CD4-positive, alpha-beta memory T cell (primary cell): ENCODE measurements around the gene PRDM1. TPM values are rescaled to one million over a fixed set of nuclear protein-coding genes. Genes with fewer than 3 reads are reported as not detected.

ENCODE experiments used
- CTCF ChIA-PET: fragments of 350-600 bp; sonication (Branson Sonifier 250); formaldehyde crosslinking; loops from one replicate; lab custom pipeline; 2021; ENCODE audit warnings: inconsistent platforms; ENCODE audit not compliant: partially characterized antibody; lab: Charles Lee
- POLR2A ChIA-PET: fragments of 350-600 bp; sonication (Branson Sonifier 250); formaldehyde crosslinking; loops from one replicate; lab custom pipeline; 2021; ENCODE audit not compliant: partially characterized antibody; lab: Charles Lee
- DNase-seq, 5 donors: peaks; one replicate each; pipeline versions ENCODE4 v3.0.0 to v3.0.0-alpha.2; 2020 to 2022; ENCODE audit warnings: mixed read lengths in 1 of 5
- H3K27ac ChIP-seq: one replicate; pipeline ENCODE4 v1.7.0; 2013; ENCODE audit warnings: low read depth, low read length
- H3K27me3 ChIP-seq: 2 replicates; pipeline ENCODE4 v1.7.0; 2013; ENCODE audit warnings: mild to moderate bottlenecking, low read length, moderate library complexity; ENCODE audit not compliant: insufficient read depth
- H3K36me3 ChIP-seq: 2 replicates; pipeline ENCODE4 v1.7.0; 2013; ENCODE audit warnings: mild to moderate bottlenecking, low read length, moderate library complexity; ENCODE audit not compliant: insufficient read depth
- H3K4me1 ChIP-seq: 2 replicates; pipeline ENCODE4 v1.7.0; 2013; ENCODE audit warnings: mild to moderate bottlenecking, low read length, moderate library complexity; ENCODE audit not compliant: insufficient read depth
- H3K4me3 ChIP-seq, 2 donors: one replicate each; pipeline ENCODE4 v1.7.0; 2013; ENCODE audit warnings: low read length in 2 of 2, mild to moderate bottlenecking in 1 of 2
- H3K9me3 ChIP-seq, 2 donors: one replicate each; pipeline ENCODE4 v1.7.0; 2013; ENCODE audit warnings: low read length in 2 of 2, control low read depth in 1 of 2; ENCODE audit not compliant: control insufficient read depth in 1 of 2
- H3K27ac Mint-ChIP-seq, 7 donors: one replicate each; pipeline ENCODE4 v1.8.0; 2020 to 2021; ENCODE audit warnings: mixed read lengths in 7 of 7, mild to moderate bottlenecking in 6 of 7, inconsistent platforms in 3 of 7, moderate library complexity in 3 of 7
- H3K27me3 Mint-ChIP-seq, 2 donors: one replicate each; pipeline ENCODE4 v1.8.0; 2020 to 2021; ENCODE audit warnings: mixed read lengths in 2 of 2
- H3K36me3 Mint-ChIP-seq, 2 donors: one replicate each; pipeline ENCODE4 v1.8.0; 2020 to 2021; ENCODE audit warnings: mixed read lengths in 2 of 2, inconsistent platforms in 1 of 2, mild to moderate bottlenecking in 1 of 2
- H3K4me1 Mint-ChIP-seq, 4 donors: one replicate each; pipeline ENCODE4 v1.8.0; 2020 to 2021; ENCODE audit warnings: mixed read lengths in 4 of 4, mild to moderate bottlenecking in 1 of 4
- H3K4me3 Mint-ChIP-seq, 8 donors: one replicate each; pipeline ENCODE4 v1.8.0; 2020 to 2021; ENCODE audit warnings: mixed read lengths in 8 of 8, mild to moderate bottlenecking in 7 of 8, moderate library complexity in 6 of 8, inconsistent platforms in 3 of 8
- H3K9me3 Mint-ChIP-seq, 8 donors: one replicate each; pipeline ENCODE4 v1.8.0; 2020 to 2021; ENCODE audit warnings: mixed read lengths in 8 of 8, mild to moderate bottlenecking in 5 of 8, inconsistent platforms in 3 of 8, moderate library complexity in 1 of 8
- intact Hi-C: fragments of 100-400 bp; cut with micrococcal nuclease; formaldehyde crosslinking; loops from one replicate; pipeline ENCODE4 v1.15.1; 2023
- polyA plus RNA-seq, 2 donors: library from polyadenylated mRNA; unstranded; fragments of 300-500 nt; fragmentation: Illumina TruSeq; gene quantifications; one replicate each; pipeline ENCODE4 v1.2.3, GENCODE V29; 2021
- total RNA-seq, 2 experiments: library from RNA; stranded (reverse); gene quantifications; one replicate each; pipeline ENCODE4 v1.2.3, GENCODE V29; 2021

Gene PRDM1
- total and polyA plus RNA-seq, 4 experiments from 2014 or later, result 33.4 to 97.0 (median 39.7) TPM

GRCh38 chr6:106104941-106105340, 18.8 kb downstream of the PRDM1 start:
- CTCF ChIA-PET, result interaction anchor here (1.6 to 4.7 kb wide), 3 partner anchors 13 to 119 kb away, joined by 4 to 19 read pairs (median 15); no protein-coding TSS in a partner anchor
- H3K4me1 Mint-ChIP-seq, result peaks cover 55 to 97% (median 71%) of the 10 kb centered on the region in 4 donors
- Histone ChIP-seq H3K36me3 (peaks cover 31% of the 10 kb centered on the region), H3K4me1 (peaks cover 78% of the 10 kb centered on the region), H3K27me3 (no peaks in the 10 kb centered on the region), H3K4me3 (no peak overlapping the region), H3K27ac (no peak overlapping the region), H3K9me3 (no peaks in the 10 kb centered on the region)
- H3K4me3 Mint-ChIP-seq, result peak overlapping the region; percentile 19 to 99 (median 58)
- H3K9me3 Mint-ChIP-seq, result peaks cover 0 to 4% (median 0%) of the 10 kb centered on the region in 8 donors
- POLR2A ChIA-PET, result interaction anchor here (1.1 to 9.2 kb wide), 6 partner anchors 11 to 112 kb away, joined by 3 to 151 read pairs (median 32); partner anchors contain the start of gene PRDM1
- no peaks in the 10 kb centered on the region for H3K27me3 Mint-ChIP-seq
- H3K27ac Mint-ChIP-seq, result peak overlapping the region in 6 of 7 donors; percentile 66 to 97 (median 81)
- intact Hi-C loops, result no loop called here
- peaks cover 88 to 89% of the 10 kb centered on the region in 2 donors for H3K36me3 Mint-ChIP-seq
- DNase-seq, result no peak

- CTCF ChIA-PET, result interaction anchor here (1.3 to 4.7 kb wide), 3 partner anchors 12 to 118 kb away, joined by 4 to 19 read pairs (median 4); no protein-coding TSS in a partner anchor
- intact Hi-C loops, result no loop called here
- H3K27me3 ChIP-seq, result no peaks in the 10 kb centered on the region
- Mint-ChIP-seq H3K36me3 (peaks cover 85% of the 10 kb centered on the region in 2 donors), H3K27ac (peak overlapping the region in 5 of 7 donors; percentile 46 to 97 (median 74)), H3K4me3 (peak overlapping the region in 3 of 8 donors; percentile 62 to 74 (median 66)), H3K9me3 (peaks cover 0 to 4% (median 0%) of the 10 kb centered on the region in 8 donors), H3K27me3 (no peaks in the 10 kb centered on the region), H3K4me1 (peaks cover 57 to 94% (median 73%) of the 10 kb centered on the region in 4 donors)
- H3K4me3 ChIP-seq, result no peak overlapping the region
- peaks cover 78% of the 10 kb centered on the region for H3K4me1 ChIP-seq
- no peak for DNase-seq
- POLR2A ChIA-PET, result interaction anchor here (1.1 to 5.1 kb wide), 7 partner anchors 8 to 112 kb away, joined by 3 to 57 read pairs (median 5); no protein-coding TSS in a partner anchor
- H3K27ac ChIP-seq, result no peak overlapping the region
- H3K9me3 ChIP-seq, result no peaks in the 10 kb centered on the region
- H3K36me3 ChIP-seq, result peaks cover 31% of the 10 kb centered on the region
Measured at GRCh38 chr6:106105493-106105892, 19.4 kb downstream of the PRDM1 start.

- DNase-seq, result no peak
- Histone ChIP-seq H3K4me3 (no peak overlapping the region), H3K9me3 (no peaks in the 10 kb centered on the region), H3K27ac (no peak overlapping the region), H3K4me1 (peaks cover 72% of the 10 kb centered on the region), H3K27me3 (no peaks in the 10 kb centered on the region), H3K36me3 (peaks cover 31% of the 10 kb centered on the region)
- H3K9me3 Mint-ChIP-seq, result peaks cover 0 to 2% (median 0%) of the 10 kb centered on the region in 8 donors
- peaks cover 76 to 78% of the 10 kb centered on the region in 2 donors for H3K36me3 Mint-ChIP-seq
- H3K27ac Mint-ChIP-seq, result peak overlapping the region; percentile 4 to 86 (median 73)
- ChIA-PET CTCF (interaction anchor here (1.3 to 4.7 kb wide), 3 partner anchors 11 to 117 kb away, joined by 4 to 19 read pairs (median 4); no protein-coding TSS in a partner anchor), POLR2A (interaction anchor here (1.1 to 5.1 kb wide), 6 partner anchors 9 to 113 kb away, joined by 3 to 57 read pairs (median 16); no protein-coding TSS in a partner anchor)
- H3K4me1 Mint-ChIP-seq, result peaks cover 56 to 94% (median 75%) of the 10 kb centered on the region in 4 donors
- intact Hi-C loops, result no loop called here
- H3K4me3 Mint-ChIP-seq, result peak overlapping the region in 7 of 8 donors; percentile 45 to 79 (median 66)
- no peaks in the 10 kb centered on the region for H3K27me3 Mint-ChIP-seq
Measured at GRCh38 chr6:106106276-106107042, 20.3 kb downstream of the PRDM1 start.

GRCh38 chr6:106107043-106107613, 21.0 kb downstream of the PRDM1 start:
- peak overlapping the region; percentile 4 to 86 (median 73) for H3K27ac Mint-ChIP-seq
- POLR2A ChIA-PET, result interaction anchor here (1.0 to 1.7 kb wide), 3 partner anchors 8 to 115 kb away, joined by 3 to 5 read pairs (median 4); no protein-coding TSS in a partner anchor
- H3K27ac ChIP-seq, result no peak overlapping the region
- peaks cover 31% of the 10 kb centered on the region for H3K36me3 ChIP-seq
- H3K4me1 Mint-ChIP-seq, result peaks cover 56 to 95% (median 76%) of the 10 kb centered on the region in 4 donors
- H3K4me1 ChIP-seq, result peaks cover 74% of the 10 kb centered on the region
- H3K4me3 Mint-ChIP-seq, result peak overlapping the region in 7 of 8 donors; percentile 45 to 70 (median 63)
- H3K9me3 Mint-ChIP-seq, result peaks cover 0 to 2% (median 0%) of the 10 kb centered on the region in 8 donors
- no peak overlapping the region for H3K4me3 ChIP-seq
- H3K9me3 ChIP-seq, result no peaks in the 10 kb centered on the region
- H3K27me3 Mint-ChIP-seq, result peaks cover 0 to 2% of the 10 kb centered on the region in 2 donors
- DNase-seq, result no peak
- CTCF ChIA-PET, result no interaction called here
- intact Hi-C loops, result no loop called here
- H3K27me3 ChIP-seq, result no peaks in the 10 kb centered on the region
- peaks cover 70 to 75% of the 10 kb centered on the region in 2 donors for H3K36me3 Mint-ChIP-seq

- intact Hi-C loops, result no loop called here
- POLR2A ChIA-PET, result interaction anchor here (1.1 kb wide), 1 partner anchor 9 kb away, joined by 3 read pairs; no protein-coding TSS in a partner anchor
Measured at GRCh38 chr6:106108129-106108528, 22.0 kb downstream of the PRDM1 start.

GRCh38 chr6:106109029-106109428, 22.9 kb downstream of the PRDM1 start:
- peaks cover 74% of the 10 kb centered on the region for H3K4me1 ChIP-seq
- Mint-ChIP-seq H3K9me3 (peaks cover 0 to 2% (median 0%) of the 10 kb centered on the region in 8 donors), H3K36me3 (peaks cover 54 to 56% of the 10 kb centered on the region in 2 donors), H3K27me3 (peaks cover 0 to 2% of the 10 kb centered on the region in 2 donors), H3K27ac (peak overlapping the region in 6 of 7 donors; percentile 47 to 84 (median 68)), H3K4me3 (peak overlapping the region in 2 of 8 donors; percentile 11 to 26), H3K4me1 (peaks cover 55 to 95% (median 73%) of the 10 kb centered on the region in 4 donors)
- H3K27me3 ChIP-seq, result no peaks in the 10 kb centered on the region
- peaks cover 31% of the 10 kb centered on the region for H3K36me3 ChIP-seq
- H3K9me3 ChIP-seq, result no peaks in the 10 kb centered on the region
- no peak overlapping the region for H3K4me3 ChIP-seq
- DNase-seq, result no peak
- POLR2A ChIA-PET, result interaction anchor here (0.7 to 1.0 kb wide), 2 partner anchors 10 to 11 kb away, joined by 3 to 5 read pairs; no protein-coding TSS in a partner anchor
- CTCF ChIA-PET, result no interaction called here
- no peak overlapping the region for H3K27ac ChIP-seq
- intact Hi-C loops, result no loop called here

More at GRCh38 chr6:106108129-106108528, 22.0 kb downstream of the PRDM1 start:
- Mint-ChIP-seq H3K9me3 (peaks cover 0 to 2% (median 0%) of the 10 kb centered on the region in 8 donors), H3K36me3 (peaks cover 61 to 65% of the 10 kb centered on the region in 2 donors), H3K27ac (peak overlapping the region in 6 of 7 donors; percentile 17 to 77 (median 63)), H3K4me3 (peak overlapping the region in 4 of 8 donors; percentile 31 to 57 (median 48)), H3K27me3 (peaks cover 0 to 2% of the 10 kb centered on the region in 2 donors), H3K4me1 (peaks cover 55 to 95% (median 74%) of the 10 kb centered on the region in 4 donors)
- CTCF ChIA-PET, result no interaction called here
- DNase-seq, result no peak
- no peak overlapping the region for H3K4me3 ChIP-seq
- H3K36me3 ChIP-seq, result peaks cover 31% of the 10 kb centered on the region
- H3K9me3 ChIP-seq, result no peaks in the 10 kb centered on the region
- H3K27ac ChIP-seq, result no peak overlapping the region
- H3K4me1 ChIP-seq, result peaks cover 74% of the 10 kb centered on the region
- no peaks in the 10 kb centered on the region for H3K27me3 ChIP-seq
